RWPE1 (cell line): Measurements from ENCODE around the gene AP5S1.
"Not testable (repeated sequence)": the region's sequence is repeated elsewhere in the genome, so short reads cannot be mapped to it uniquely, and the experiment has no call there.

ENCODE experiments used
- CTCF ChIA-PET: fragments of 350-600 bp; sonication (Branson Sonifier 250); formaldehyde crosslinking; extraction: SDS; loops from one replicate; lab custom pipeline; 2021; lab: Yijun Ruan, JAX
- POLR2A ChIA-PET: fragments of 400-600 bp; formaldehyde crosslinking; extraction: SDS; loops from one replicate; lab custom pipeline; 2020; ENCODE audit warnings: antibody characterized with exemption; ENCODE audit not compliant: low non-redundant PET; lab: Yijun Ruan, JAX
- DNase-seq: peaks from one replicate; pipeline ENCODE4 v3.0.0; 2012; ENCODE audit warnings: low spot score
- H3K27ac ChIP-seq: fragments of 450-650 bp; 2 replicates; pipeline ENCODE4 v1.5.1; 2017
- CTCF ChIP-seq: fragments of 450-650 bp; conservative IDR thresholded peaks from 2 replicates; pipeline ENCODE4 v1.5.1; 2017; ENCODE audit warnings: low read depth, mild to moderate bottlenecking

Gene AP5S1

GRCh38 chr20:3828798-3829197 is 8.5 kb downstream of the AP5S1 start:
- no peak for DNase-seq
- ChIA-PET CTCF (no interaction called here), POLR2A (no interaction called here)
- H3K27ac ChIP-seq = no peak overlapping the region
- no peak for TF ChIP-seq CTCF

- POLR2A ChIA-PET, CTCF ChIA-PET, H3K27ac ChIP-seq, DNase-seq: not testable (repeated sequence)
Observed at GRCh38 chr20:3829891-3830290, 9.5 kb downstream of the AP5S1 start.

GRCh38 chr20:3836132-3836531 is 15.8 kb downstream of the AP5S1 start:
- CTCF ChIA-PET = interaction anchor here (1.0 kb wide), 1 partner anchor 16 kb away, joined by 3 read pairs; the partner anchor contains the start of gene AP5S1

GRCh38 chr20:3839328-3839727 is 19.0 kb downstream of the AP5S1 start:
- TF ChIP-seq CTCF = no peak
- ChIA-PET CTCF (interaction anchor here (1.0 kb wide), 1 partner anchor 128 kb away, joined by 3 read pairs; no protein-coding TSS in a partner anchor), POLR2A (interaction anchor here (0.6 to 0.7 kb wide), 2 partner anchors 28 to 36 kb away, joined by 3 to 7 read pairs; no protein-coding TSS in a partner anchor)
- no peak for DNase-seq
- H3K27ac ChIP-seq = no peak overlapping the region

More at GRCh38 chr20:3836132-3836531, 15.8 kb downstream of the AP5S1 start:
- POLR2A ChIA-PET = no interaction called here
- no peak for TF ChIP-seq CTCF
- no peak for DNase-seq
- H3K27ac ChIP-seq = no peak overlapping the region

- H3K27ac ChIP-seq, POLR2A ChIA-PET, DNase-seq: not testable (repeated sequence)
- CTCF ChIA-PET = interaction anchor here (1.0 kb wide), 1 partner anchor 129 kb away, joined by 3 read pairs; no protein-coding TSS in a partner anchor
Observed at GRCh38 chr20:3840201-3840600, 19.9 kb downstream of the AP5S1 start.

- CTCF ChIA-PET = interaction anchor here (0.6 kb wide), 1 partner anchor 40 kb away, joined by 3 read pairs; no protein-coding TSS in a partner anchor
- no peak for TF ChIP-seq CTCF
- POLR2A ChIA-PET = interaction anchor here (0.6 kb wide), 1 partner anchor 573 kb away, joined by 3 read pairs; no protein-coding TSS in a partner anchor
- peak overlapping the region; percentile 17; the same call in 1 of the 2 replicates for H3K27ac ChIP-seq
- no peak for DNase-seq
Observed at GRCh38 chr20:3842348-3842930, 22.1 kb downstream of the AP5S1 start.

GRCh38 chr20:3843490-3843889 is 23.1 kb downstream of the AP5S1 start:
- peak overlapping the region; percentile 76 for H3K27ac ChIP-seq
- POLR2A ChIA-PET = no interaction called here
- CTCF ChIA-PET = interaction anchor here (0.8 kb wide), 1 partner anchor 17 kb away, joined by 3 read pairs; no protein-coding TSS in a partner anchor
- no peak for TF ChIP-seq CTCF
- peak; percentile 81 for DNase-seq

GRCh38 chr20:3843990-3844619 is 23.8 kb downstream of the AP5S1 start:
- peak overlapping the region; percentile 76 for H3K27ac ChIP-seq
- CTCF ChIA-PET, POLR2A ChIA-PET, DNase-seq: not testable (repeated sequence)
